Right lobe of liver (tissue), 6 donors: Measurements from ENCODE around the gene WDFY3. TPM values are rescaled to one million over a fixed set of nuclear protein-coding genes. Genes with fewer than 3 reads are reported as not detected.

Experiments used
- ATAC-seq, 4 donors: fragments of 200-7000 bp; cut with Tn5 transposase; one replicate each; pipeline ENCODE4 v1.9.1; 2020; ENCODE audit warnings: mild to moderate bottlenecking in 4 of 4, moderate library complexity in 4 of 4
- DNase-seq, 3 donors: peaks; one replicate each; pipeline ENCODE4 v3.0.0-alpha.2; 2020
- H3K27ac ChIP-seq, 3 donors: fragments of 200-600 bp; one replicate each; pipeline ENCODE4 v1.8.0; 2022
- H3K27me3 ChIP-seq, 2 donors: fragments of 200-600 bp; one replicate each; pipeline ENCODE4 v1.8.0; 2022
- H3K36me3 ChIP-seq, 4 donors: fragments of 200-600 bp; sonication (generic) in 1 of 4; one replicate each; pipeline versions ENCODE4 v1.5.1 to v1.8.0; 2017 to 2022; ENCODE audit warnings: control low read depth in 1 of 4
- H3K4me1 ChIP-seq, 4 donors: fragments of 200-600 bp; sonication (generic) in 1 of 4; one replicate each; pipeline versions ENCODE4 v1.5.1 to v1.8.0; 2017 to 2022; ENCODE audit warnings: control low read depth in 1 of 4
- H3K4me3 ChIP-seq, 3 donors: fragments of 200-600 bp; one replicate each; pipeline ENCODE4 v1.8.0; 2022
- H3K9me3 ChIP-seq, 4 donors: fragments of 200-600 bp; sonication (generic) in 1 of 4; one replicate each; pipeline versions ENCODE4 v1.5.1 to v1.8.0; 2017 to 2022; ENCODE audit warnings: control low read depth in 1 of 4
- POLR2A ChIP-seq: fragments of 450-650 bp; IDR thresholded peaks from one replicate; pipeline ENCODE4 v1.6.1; 2017; ENCODE audit warnings: antibody characterized with exemption, mild to moderate bottlenecking
- WGBS: methylation state at CpG from one replicate; pipeline ENCODE4 v1.1.6; 2018; ENCODE audit warnings: low coverage, low lambda C conversion rate; ENCODE audit not compliant: insufficient coverage; ENCODE audit errors: missing lambda C conversion rate; 5-methylcytosine and 5-hydroxymethylcytosine counted together
- intact Hi-C, 2 donors: fragments of 100-400 bp; cut with DNase I; formaldehyde crosslinking; loops; one replicate each; pipeline versions ENCODE4 v1.11.2 to v1.14.1; 2022
- total RNA-seq, 6 experiments: library from RNA; depleted of rRNA in 2 of 6; stranded (reverse); fragments of >200 nt in 2 of 6; fragmentation: NEBNext Ultra II Directional in 3 of 6; extraction: Animal tissue kit (Norgen Biotek cat#: 25700) in 3 of 6; gene quantifications; one replicate each; pipeline versions ENCODE4 v1.1.0 to v1.2.4, GENCODE V29; 2016 to 2023
- TF ChIP-seq, protein P1 (sequence below), 4 donors: fragments of 200-600 bp in 3 of 4; fragments of 450-650 bp in 1 of 4; IDR thresholded peaks; one replicate each; pipeline versions ENCODE4 v1.5.1 to v1.8.0; 2016 to 2022; ENCODE audit warnings: antibody characterized with exemption in 4 of 4, mild to moderate bottlenecking in 2 of 4
- donor health status: DM: no; HTN: yes; CAD: no.
- donor health status: DM: no; HTN: no; CAD: no.
- donor health status: DM: no; HTN: no; CAD: no.
- donor health status: DM: no; HTN: yes; CAD: no.
- donor health status: DM: no; HTN: yes; CAD: no.

Gene WDFY3
- total RNA-seq, 6 experiments from 2014 or later = 18.8 to 36.5 (median 25.9) TPM

DNA sequence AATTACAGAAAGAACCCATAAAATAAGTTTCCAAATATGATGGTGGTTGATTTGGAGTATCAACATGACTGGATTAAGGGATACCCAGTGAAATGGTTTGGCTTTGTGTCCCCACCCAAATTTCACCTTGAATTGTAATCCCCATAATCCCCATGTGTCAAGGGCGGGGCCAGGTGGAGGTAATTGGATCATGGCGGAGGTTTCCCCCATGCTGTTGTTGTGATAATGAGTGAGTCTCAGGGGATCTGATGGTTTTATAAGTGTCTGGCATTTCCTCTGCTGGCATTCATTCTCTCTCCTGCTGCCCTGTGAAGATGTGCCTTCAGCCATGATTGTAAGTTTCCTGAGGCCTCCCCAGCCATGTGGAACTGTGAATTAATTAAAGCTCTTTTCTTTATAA is 39.1 kb downstream of the WDFY3 start:
- intact Hi-C loops = no loop called here
- Histone ChIP-seq H3K27ac (no peak overlapping the region), H3K9me3 (no peaks in the 10 kb centered on the region), H3K27me3 (no peaks in the 10 kb centered on the region), H3K36me3 (no peaks in the 10 kb centered on the region), H3K4me3 (no peak overlapping the region), H3K4me1 (peaks cover 0 to 5% (median 0%) of the 10 kb centered on the region in 4 donors)
- ATAC-seq (no peak), DNase-seq (no peak)
- TF ChIP-seq POLR2A = no peak
- TF ChIP-seq, protein P1, sequence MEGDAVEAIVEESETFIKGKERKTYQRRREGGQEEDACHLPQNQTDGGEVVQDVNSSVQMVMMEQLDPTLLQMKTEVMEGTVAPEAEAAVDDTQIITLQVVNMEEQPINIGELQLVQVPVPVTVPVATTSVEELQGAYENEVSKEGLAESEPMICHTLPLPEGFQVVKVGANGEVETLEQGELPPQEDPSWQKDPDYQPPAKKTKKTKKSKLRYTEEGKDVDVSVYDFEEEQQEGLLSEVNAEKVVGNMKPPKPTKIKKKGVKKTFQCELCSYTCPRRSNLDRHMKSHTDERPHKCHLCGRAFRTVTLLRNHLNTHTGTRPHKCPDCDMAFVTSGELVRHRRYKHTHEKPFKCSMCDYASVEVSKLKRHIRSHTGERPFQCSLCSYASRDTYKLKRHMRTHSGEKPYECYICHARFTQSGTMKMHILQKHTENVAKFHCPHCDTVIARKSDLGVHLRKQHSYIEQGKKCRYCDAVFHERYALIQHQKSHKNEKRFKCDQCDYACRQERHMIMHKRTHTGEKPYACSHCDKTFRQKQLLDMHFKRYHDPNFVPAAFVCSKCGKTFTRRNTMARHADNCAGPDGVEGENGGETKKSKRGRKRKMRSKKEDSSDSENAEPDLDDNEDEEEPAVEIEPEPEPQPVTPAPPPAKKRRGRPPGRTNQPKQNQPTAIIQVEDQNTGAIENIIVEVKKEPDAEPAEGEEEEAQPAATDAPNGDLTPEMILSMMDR (IDR thresholded peaks at IDR 0.05) = no peak
- WGBS = 65% methylated on average over 2 of the region's 2 CpGs

DNA sequence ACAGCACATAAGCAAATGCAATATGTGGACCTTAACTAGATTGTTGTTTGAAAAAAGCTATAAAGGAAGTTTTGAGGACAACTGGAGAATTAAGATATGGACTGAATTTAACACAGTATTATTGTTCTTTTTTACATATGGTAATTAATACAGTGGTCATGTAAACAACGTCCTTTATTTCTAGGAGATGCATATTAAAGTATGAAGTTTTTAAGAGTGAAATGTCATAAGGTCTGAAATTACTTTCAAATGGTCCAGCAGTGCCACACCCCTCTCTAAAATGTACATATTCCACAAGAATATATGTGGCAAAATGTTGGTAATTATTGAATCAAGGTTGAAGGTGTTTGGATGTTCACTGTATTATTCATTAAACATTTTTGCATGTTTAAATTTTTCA is 40.9 kb downstream of the WDFY3 start:
- Histone ChIP-seq H3K9me3 (no peaks in the 10 kb centered on the region), H3K4me1 (no peaks in the 10 kb centered on the region), H3K27me3 (no peaks in the 10 kb centered on the region), H3K36me3 (no peaks in the 10 kb centered on the region), H3K27ac (no peak overlapping the region), H3K4me3 (no peak overlapping the region)
- WGBS = 87% methylated on average over 1 of the region's 1 CpG
- ATAC-seq (no peak), DNase-seq (no peak)
- intact Hi-C loops = no loop called here
- TF ChIP-seq POLR2A = no peak
- TF ChIP-seq, protein P1 (IDR thresholded peaks at IDR 0.05) = no peak

DNA sequence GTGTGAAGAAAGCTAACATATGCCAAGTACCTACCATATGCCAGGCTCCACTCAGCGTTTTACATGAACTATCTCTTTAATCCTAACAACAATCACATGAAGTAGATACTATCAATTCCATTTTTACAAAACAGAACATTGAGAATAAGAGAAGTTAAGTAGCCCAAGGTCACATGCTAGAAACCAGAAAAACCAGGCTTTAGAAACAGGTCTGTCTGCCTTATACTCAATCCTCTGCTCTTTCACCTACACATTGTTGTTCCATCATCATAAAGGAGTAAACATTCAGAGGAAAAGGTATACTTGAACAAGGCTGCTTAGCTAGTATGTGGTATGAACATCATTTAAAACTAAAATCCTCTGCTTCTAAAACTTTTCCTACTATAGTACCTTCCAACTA is 42.1 kb downstream of the WDFY3 start:
- 90% methylated on average over 1 of the region's 1 CpG for WGBS
- ATAC-seq = no peak
- Histone ChIP-seq H3K27me3 (no peaks in the 10 kb centered on the region), H3K4me1 (no peaks in the 10 kb centered on the region), H3K9me3 (no peaks in the 10 kb centered on the region), H3K4me3 (no peak overlapping the region), H3K36me3 (no peaks in the 10 kb centered on the region), H3K27ac (no peak overlapping the region)
- intact Hi-C loops = no loop called here
- DNase-seq = no peak
- TF ChIP-seq, protein P1 (IDR thresholded peaks at IDR 0.05) = no peak
- no peak for TF ChIP-seq POLR2A

DNA sequence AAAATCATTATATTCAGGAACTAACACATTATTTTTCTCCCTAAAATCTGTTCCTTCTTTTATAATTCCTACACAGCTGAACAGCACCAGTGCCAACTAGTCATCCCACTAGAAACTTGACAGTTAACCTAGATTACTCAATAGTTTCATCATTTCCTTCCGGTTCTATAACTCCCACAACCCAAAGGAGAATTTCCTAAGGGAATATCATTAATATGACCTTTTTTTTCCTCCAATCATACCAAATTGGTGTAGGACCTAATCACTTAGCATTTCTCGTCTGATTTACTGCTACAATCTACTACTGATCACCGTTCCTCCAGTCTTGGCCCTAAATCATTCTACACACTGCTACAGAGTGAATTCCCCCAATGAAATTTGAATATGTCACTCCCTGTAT is 45.9 kb downstream of the WDFY3 start:
- Histone ChIP-seq H3K27ac (no peak overlapping the region), H3K36me3 (no peaks in the 10 kb centered on the region), H3K27me3 (no peaks in the 10 kb centered on the region), H3K4me3 (no peak overlapping the region), H3K4me1 (peaks cover 0 to 9% (median 2%) of the 10 kb centered on the region in 4 donors), H3K9me3 (no peaks in the 10 kb centered on the region)
- intact Hi-C loops = no loop called here
- DNase-seq (no peak), ATAC-seq (peak in 3 of 4 donors; percentile 35 to 73 (median 61))
- WGBS = 63% methylated on average over 3 of the region's 3 CpGs
- TF ChIP-seq, protein P1 (IDR thresholded peaks at IDR 0.05) = no peak
- no peak for TF ChIP-seq POLR2A
